C4-2B (cell line): ENCODE results near the gene SSTR5.

Source experiments
- CTCF ChIP-seq: fragments of 450-650 bp; conservative IDR thresholded peaks from 2 replicates; pipeline ENCODE4 v1.5.1; 2017; ENCODE audit warnings: mild to moderate bottlenecking
- ZFX ChIP-seq: fragments of 450-650 bp; IDR thresholded peaks from 2 replicates; pipeline ENCODE4 v1.6.1; 2017

- TF ChIP-seq CTCF = no peak
- no peak for TF ChIP-seq ZFX
Measured at GRCh38 chr16:1070864-1071408, 1.6 kb upstream of the SSTR5 start.
